Measurements from ENCODE around the gene CYP4Z1.
"Not testable (repeated sequence)": the region's sequence is repeated elsewhere in the genome, so short reads cannot be mapped to it uniquely, and the experiment has no call there.

CYP4Z1 gene

DNA sequence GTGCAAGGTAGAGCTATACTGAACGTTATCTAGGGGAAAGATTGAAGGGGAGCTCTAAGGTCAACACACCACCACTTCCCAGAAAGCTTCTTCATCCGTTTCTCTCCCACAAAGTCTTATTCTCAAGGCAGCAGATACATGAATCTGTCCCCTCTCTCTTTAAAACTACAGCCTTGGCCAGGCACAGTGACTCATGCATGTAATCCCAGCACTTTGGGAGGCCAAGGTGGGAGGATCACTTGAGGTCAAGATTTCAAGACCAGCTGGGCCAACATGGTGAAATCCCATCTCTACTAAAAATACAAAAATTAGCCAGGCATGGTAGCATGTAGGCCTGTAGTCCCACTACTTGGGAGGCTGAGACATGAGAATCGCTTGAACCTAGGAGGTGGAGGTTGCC is 35.4 kb upstream of the CYP4Z1 start:
- TF ChIP-seq, protein P1, sequence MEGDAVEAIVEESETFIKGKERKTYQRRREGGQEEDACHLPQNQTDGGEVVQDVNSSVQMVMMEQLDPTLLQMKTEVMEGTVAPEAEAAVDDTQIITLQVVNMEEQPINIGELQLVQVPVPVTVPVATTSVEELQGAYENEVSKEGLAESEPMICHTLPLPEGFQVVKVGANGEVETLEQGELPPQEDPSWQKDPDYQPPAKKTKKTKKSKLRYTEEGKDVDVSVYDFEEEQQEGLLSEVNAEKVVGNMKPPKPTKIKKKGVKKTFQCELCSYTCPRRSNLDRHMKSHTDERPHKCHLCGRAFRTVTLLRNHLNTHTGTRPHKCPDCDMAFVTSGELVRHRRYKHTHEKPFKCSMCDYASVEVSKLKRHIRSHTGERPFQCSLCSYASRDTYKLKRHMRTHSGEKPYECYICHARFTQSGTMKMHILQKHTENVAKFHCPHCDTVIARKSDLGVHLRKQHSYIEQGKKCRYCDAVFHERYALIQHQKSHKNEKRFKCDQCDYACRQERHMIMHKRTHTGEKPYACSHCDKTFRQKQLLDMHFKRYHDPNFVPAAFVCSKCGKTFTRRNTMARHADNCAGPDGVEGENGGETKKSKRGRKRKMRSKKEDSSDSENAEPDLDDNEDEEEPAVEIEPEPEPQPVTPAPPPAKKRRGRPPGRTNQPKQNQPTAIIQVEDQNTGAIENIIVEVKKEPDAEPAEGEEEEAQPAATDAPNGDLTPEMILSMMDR (conservative IDR thresholded peaks at IDR 0.05; ENCODE audit: low read depth, low read length) = no peak
- no peak for DNase-seq (ENCODE audit: low read depth)
- no peak overlapping the region for H3K4me3 ChIP-seq (ENCODE audit: low read length)

DNA sequence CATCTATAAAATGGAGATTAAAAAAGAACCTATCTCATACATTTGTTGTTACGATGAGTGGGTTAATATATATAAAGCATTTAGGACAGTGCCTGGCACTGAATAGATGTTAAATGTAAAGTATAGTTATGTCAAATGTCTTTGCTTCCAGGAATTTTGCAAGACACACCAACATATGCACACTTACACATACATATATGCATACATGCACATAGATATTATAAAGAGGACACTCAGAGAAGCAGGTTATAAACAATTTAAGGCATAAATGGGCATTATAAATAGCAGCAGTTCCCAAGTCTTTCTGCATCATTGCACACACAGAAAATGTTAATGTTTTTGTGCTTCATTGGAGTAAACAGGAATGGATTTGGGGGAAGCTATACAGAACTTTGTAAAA is 30.3 kb upstream of the CYP4Z1 start:
- no peak overlapping the region for H3K4me3 ChIP-seq (ENCODE audit: low read length)
- TF ChIP-seq, protein P1 (conservative IDR thresholded peaks at IDR 0.05; ENCODE audit: low read depth, low read length) = no peak
- no peak for DNase-seq (ENCODE audit: low read depth)

DNA sequence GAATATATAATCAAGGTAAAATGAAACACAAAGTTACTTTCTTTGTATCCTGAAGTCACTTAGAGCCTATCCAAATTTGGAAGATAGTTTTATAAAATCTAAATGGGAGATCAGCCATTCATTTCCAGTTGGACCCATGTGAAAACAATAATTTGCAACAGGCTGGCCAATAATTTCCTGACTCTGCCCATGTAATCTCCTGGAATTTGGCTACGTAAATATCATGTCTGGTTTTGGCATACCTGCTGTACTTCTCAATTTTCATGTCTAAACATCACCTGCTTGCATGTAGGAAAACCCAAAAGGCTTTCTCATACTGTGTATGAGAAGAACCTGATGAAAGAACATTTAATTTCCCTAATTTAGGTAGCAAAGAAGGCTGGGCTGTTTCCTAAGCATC is 7.7 kb upstream of the CYP4Z1 start:
- no peak overlapping the region for H3K4me3 ChIP-seq (ENCODE audit: low read length)
- TF ChIP-seq, protein P1 (conservative IDR thresholded peaks at IDR 0.05; ENCODE audit: low read depth, low read length) = no peak
- DNase-seq (ENCODE audit: low read depth) = no peak

DNA sequence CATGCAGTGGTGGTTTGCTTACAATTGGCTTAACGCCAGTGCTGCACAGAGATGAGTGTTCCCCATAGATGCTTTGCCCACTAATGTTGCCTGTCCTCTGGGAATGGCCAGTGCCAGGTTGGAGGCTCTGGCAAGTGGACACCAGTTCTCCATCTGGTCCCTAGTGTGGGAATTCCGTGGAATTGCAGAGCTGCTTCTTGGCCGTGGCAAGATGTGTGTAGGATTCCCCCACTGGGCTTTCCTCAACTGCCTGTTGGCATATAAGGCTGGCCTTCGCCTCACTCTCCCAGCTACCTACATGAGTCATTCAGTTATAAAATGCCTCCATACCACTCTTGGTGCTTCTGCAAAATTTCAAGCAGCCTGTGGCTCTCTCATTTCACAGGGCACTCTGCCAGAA is 2.0 kb downstream of the CYP4Z1 start:
- H3K4me3 ChIP-seq (ENCODE audit: low read length); DNase-seq (ENCODE audit: low read depth): not testable (repeated sequence)

DNA sequence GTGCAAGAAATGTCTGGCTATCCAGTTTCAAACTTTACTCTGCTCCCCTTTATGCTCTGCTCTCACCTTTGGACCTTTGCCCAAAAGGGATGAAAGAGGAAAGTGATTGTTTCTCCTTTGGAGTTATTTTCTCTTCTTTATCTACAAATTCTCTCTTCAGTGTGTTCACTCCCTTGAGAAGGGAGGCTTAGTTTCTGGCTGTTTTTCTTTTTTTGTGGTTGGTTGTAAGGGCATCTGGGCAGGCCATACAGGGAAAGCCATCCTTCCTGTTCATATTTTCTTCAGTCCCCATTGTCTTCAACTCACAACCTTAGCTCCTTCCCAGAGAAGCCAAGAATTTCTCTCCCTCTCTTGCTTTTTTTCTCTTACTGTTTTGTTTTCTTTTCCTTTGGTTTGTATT is 2.5 kb downstream of the CYP4Z1 start:
- not testable (repeated sequence) for H3K4me3 ChIP-seq (ENCODE audit: low read length); DNase-seq (ENCODE audit: low read depth)

DNA sequence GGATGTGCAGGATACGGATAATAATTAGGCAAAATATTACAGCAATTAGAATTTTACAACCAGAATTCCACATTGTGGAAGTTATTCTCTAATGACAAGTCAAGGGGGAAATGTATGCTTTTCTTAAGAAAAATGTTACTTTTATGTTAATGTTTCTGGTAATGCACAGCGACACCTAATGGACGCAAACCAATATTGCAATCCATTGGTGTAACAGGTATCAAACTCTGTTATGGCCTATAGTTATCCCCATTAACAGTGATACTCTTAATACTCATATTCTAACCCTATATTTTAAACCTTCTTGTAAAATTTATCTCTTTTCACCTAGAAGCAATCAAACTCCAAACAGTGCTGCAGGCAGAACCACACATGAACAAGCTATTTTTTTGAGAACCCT is 22.3 kb downstream of the CYP4Z1 start:
- TF ChIP-seq, protein P1 (conservative IDR thresholded peaks at IDR 0.05; ENCODE audit: low read depth, low read length) = peak; percentile 45
- not testable (repeated sequence) for H3K4me3 ChIP-seq (ENCODE audit: low read length); DNase-seq (ENCODE audit: low read depth)

DNA sequence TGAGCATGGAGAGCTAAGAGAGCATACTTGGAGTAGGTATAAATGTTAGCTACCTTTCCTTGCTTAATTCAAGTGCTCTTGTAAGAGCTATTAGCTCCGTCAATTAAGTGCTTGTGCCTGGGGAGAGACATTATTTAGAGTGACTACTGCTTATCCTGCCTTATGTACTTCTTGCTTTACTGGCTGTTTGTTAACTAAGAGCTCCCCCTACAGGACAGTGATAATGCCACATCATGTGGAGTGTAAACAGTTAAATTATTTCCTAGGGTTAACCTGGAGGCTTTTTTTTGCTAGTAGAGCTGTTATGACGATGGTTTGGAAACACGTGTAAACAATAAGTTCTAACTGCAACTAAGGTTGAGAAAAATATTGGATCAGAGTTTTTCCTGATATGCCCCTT is 24.4 kb downstream of the CYP4Z1 start:
- TF ChIP-seq, protein P1 (conservative IDR thresholded peaks at IDR 0.05; ENCODE audit: low read depth, low read length) = peak; percentile 29
- not testable (repeated sequence) for DNase-seq (ENCODE audit: low read depth); H3K4me3 ChIP-seq (ENCODE audit: low read length)

DNA sequence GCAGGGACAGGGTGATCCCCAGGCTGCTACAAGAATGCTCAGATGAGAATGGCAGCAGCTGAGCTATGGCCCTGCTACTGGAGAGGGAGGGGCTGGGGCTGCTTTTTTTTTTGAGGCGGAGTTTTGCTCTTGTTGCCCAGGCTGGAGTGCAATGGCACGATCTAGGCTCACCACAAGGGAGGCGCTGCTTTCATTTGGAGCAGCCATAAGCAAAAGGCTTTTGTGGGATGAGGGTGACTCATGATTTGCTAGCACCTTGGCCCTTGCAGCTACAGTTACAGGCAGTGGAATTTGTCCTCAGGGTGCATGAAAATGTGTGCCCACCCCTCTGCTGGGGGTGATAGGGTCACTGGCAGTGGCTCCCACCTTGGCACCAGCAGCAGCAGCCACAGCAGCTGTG is 37.8 kb downstream of the CYP4Z1 start:
- H3K4me3 ChIP-seq (ENCODE audit: low read length) = no peak overlapping the region
- DNase-seq (ENCODE audit: low read depth) = no peak
- TF ChIP-seq, protein P1 (conservative IDR thresholded peaks at IDR 0.05; ENCODE audit: low read depth, low read length) = no peak
